HL-60 (cell line): ENCODE measurements around the gene HTD2.

ENCODE experiments used
- DNase-seq, 2 experiments: peaks; one replicate each; pipeline ENCODE4 v3.0.0-alpha.2; 2010 to 2020; ENCODE audit warnings: low read depth in 1 of 2, low spot score in 1 of 2
- H3K27ac ChIP-seq: fragments of 250-450 bp; sonication (Bioruptor Pico); replicated peaks from 2 replicates; pipeline ENCODE4 v1.5.1; 2020; ENCODE audit warnings: mild to moderate bottlenecking, moderate library complexity
- H3K27me3 ChIP-seq: fragments of 250-450 bp; sonication (Bioruptor Pico); 2 replicates; pipeline ENCODE4 v1.5.1; 2021; ENCODE audit warnings: mild to moderate bottlenecking, moderate library complexity; ENCODE audit not compliant: insufficient read depth, poor library complexity, severe bottlenecking
- H3K4me3 ChIP-seq: replicated peaks from 2 replicates; pipeline ENCODE4 v1.5.1; 2011; ENCODE audit warnings: mild to moderate bottlenecking, control low read depth, low read length; ENCODE audit not compliant: insufficient read depth
- CTCF ChIP-seq: IDR thresholded peaks from one replicate; pipeline ENCODE4 v1.5.1; 2011; ENCODE audit warnings: low read length, control low read depth, inconsistent platforms; ENCODE audit not compliant: insufficient read depth
- GABPA ChIP-seq: IDR thresholded peaks from 2 replicates; pipeline ENCODE4 v1.6.1; 2012; ENCODE audit warnings: low read depth
- POLR2AphosphoS5 ChIP-seq: IDR thresholded peaks from 2 replicates; pipeline ENCODE4 v1.6.1; 2012; ENCODE audit warnings: low read depth
- REST ChIP-seq: IDR thresholded peaks from 2 replicates; pipeline ENCODE4 v1.6.1; 2012; ENCODE audit warnings: low read depth; ENCODE audit not compliant: insufficient replicate concordance
- SPI1 ChIP-seq: IDR thresholded peaks from 2 replicates; pipeline ENCODE4 v1.6.1; 2012; ENCODE audit warnings: low read depth, mild to moderate bottlenecking, borderline replicate concordance

Gene HTD2

GRCh38 chr3:58296269-58296668 is 10.1 kb upstream of the HTD2 start:
- Histone ChIP-seq H3K27me3 (peaks cover 9% of the 10 kb centered on the region), H3K4me3 (no peak overlapping the region), H3K27ac (no peak overlapping the region)
- DNase-seq, result no peak
- TF ChIP-seq GABPA, result no peak
- no peak for TF ChIP-seq REST
- TF ChIP-seq CTCF, result no peak
- no peak for TF ChIP-seq POLR2AphosphoS5
- no peak for TF ChIP-seq SPI1

DNA sequence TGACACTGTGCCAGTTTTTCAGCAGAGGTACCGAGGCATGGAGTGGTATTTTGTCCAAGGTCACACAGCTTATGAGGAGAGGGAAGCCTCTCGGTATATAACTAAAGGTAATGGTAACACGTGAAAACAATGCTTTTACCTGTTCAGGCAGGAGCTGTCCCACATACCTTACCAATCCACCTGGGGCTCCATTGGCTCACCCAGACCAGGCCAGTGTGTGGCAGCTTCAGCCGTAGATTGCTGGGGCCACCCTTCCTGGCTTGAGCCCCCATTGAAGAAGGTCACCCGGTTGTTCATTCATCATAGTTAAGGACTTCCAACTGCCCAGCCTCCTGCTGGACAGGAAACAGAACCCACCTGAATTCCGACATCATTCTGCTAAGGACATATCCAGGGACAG is 9.5 kb upstream of the HTD2 start:
- TF ChIP-seq POLR2AphosphoS5, result no peak
- no peak for TF ChIP-seq GABPA
- TF ChIP-seq CTCF, result no peak
- no peak for TF ChIP-seq REST
- TF ChIP-seq SPI1, result no peak
- Histone ChIP-seq H3K27me3 (peaks cover 9% of the 10 kb centered on the region), H3K4me3 (no peak overlapping the region), H3K27ac (no peak overlapping the region)
- no peak for DNase-seq

DNA sequence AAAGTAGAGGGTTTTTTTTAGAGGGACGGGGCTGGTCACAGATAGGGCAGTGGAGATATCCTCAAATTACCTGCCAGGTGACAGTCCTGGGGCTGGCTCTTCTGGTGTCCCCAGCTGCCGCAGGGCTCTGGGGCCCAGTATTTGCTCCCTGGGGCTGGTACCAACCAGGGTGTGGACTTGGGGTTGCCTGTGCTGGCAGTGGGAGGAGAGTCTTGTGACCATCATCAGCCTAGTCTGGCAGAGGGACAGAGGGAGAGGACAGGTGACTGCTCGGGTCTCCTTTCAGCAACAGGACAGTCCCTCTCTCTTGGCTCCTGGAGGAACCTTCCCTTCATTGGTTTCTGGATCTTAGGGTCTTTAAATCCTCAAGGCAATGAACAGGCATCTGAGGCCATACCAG is 8.1 kb upstream of the HTD2 start:
- TF ChIP-seq CTCF, result no peak
- TF ChIP-seq GABPA, result no peak
- TF ChIP-seq POLR2AphosphoS5, result no peak
- TF ChIP-seq REST, result no peak
- TF ChIP-seq SPI1, result no peak
- DNase-seq, result no peak

More for the DNA sequence above, 8.1 kb upstream of the HTD2 start:
- H3K27me3 ChIP-seq, result peaks cover 9% of the 10 kb centered on the region
- H3K4me3 ChIP-seq, result no peak overlapping the region
- H3K27ac ChIP-seq, result no peak overlapping the region
